GM19023 (cell line): Measurements from ENCODE around the gene TWIST2.

Experiments used
- ATAC-seq: cut with Tn5 transposase; IDR thresholded peaks from one replicate; pipeline ENCODE4 v1.9.1; 2021; ENCODE audit warnings: mild to moderate bottlenecking, moderate library complexity; ENCODE audit not compliant: unreplicated experiment

TWIST2 gene

GRCh38 chr2:238872026-238872425 is 24.1 kb downstream of the TWIST2 start:
- no peak for ATAC-seq

- no peak for ATAC-seq
These were observed 24.9 kb downstream of the TWIST2 start for GRCh38 chr2:238872628-238873380.

GRCh38 chr2:238873381-238873801 is 25.5 kb downstream of the TWIST2 start:
- ATAC-seq = no peak

- no peak for ATAC-seq
These were observed 26.0 kb downstream of the TWIST2 start for GRCh38 chr2:238873841-238874240.

DNA sequence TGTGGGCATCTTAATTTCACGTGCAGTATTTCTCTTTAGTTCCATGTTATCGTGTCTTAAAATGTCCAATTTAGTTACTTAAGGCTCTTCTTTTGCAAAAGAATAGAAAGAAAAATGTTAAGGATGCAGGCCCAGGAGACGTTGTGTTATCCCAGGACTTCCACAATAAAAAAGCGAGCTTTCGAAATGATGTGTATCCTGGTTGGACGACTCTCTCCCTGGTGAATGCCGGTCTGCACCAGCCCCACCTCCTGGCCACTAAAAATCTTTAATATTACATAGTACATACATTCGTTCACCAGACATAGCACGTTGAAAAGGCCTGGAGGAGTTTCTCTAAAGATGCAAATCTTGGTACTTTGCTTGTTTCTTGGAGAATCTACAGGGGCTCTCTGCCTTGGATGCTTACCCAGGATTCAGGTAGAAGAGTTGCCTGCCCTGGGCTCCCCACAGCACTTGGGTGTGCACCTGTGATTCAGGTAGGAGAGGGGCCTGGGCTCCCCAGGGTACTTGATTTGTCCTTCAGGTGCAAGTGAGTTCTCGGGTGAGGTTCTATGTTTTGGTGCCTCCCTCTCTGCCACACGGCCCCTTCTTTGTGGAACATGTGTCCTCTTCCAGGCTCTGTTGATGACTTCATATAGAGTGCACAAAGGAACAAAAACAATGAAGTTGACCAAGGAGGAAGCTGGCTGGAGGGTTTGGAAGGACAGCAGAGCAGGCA is 26.6 kb downstream of the TWIST2 start:
- no peak for ATAC-seq

GRCh38 chr2:238875101-238875470 is 27.2 kb downstream of the TWIST2 start:
- no peak for ATAC-seq

DNA sequence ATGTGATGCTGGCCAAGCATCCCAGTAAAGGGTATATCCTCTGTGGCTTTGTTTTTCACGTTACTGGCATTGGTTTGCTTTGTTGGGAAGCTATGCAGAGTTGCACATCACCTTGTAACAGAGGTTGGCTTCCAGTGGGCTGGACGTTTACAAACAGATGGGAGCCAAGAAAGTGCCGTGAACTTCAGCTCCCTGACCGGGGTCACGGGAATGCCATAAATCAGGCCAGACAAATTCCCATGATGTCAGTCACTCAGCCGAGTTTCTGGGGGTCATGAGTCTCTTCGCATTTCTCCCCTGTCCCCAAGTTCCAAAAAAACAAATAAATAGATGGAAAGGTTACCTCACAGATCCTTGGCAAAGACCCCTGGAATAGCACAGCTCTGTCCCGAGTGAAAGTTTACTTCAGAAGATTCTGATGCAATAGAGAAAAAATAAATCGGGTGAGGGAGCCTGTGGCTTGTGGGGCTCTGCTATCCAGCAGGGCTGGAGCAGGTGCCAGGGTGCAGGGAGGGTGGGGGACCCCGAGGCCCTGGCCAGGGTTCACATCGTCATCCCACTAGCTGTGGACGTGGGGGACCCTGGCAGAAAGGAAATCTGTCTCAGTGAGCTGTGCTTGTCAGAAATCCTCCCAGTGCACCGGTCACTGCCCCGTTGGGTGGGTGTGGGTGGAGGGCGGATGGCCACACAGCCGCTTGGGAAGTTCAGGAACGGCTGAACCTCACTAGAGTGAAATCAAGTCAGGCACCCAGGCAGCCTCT is 27.8 kb downstream of the TWIST2 start:
- no peak for ATAC-seq

- ATAC-seq = no peak
These were observed 28.3 kb downstream of the TWIST2 start for GRCh38 chr2:238876232-238876630.

GRCh38 chr2:238878051-238878735 is 30.3 kb downstream of the TWIST2 start:
- ATAC-seq = no peak

DNA sequence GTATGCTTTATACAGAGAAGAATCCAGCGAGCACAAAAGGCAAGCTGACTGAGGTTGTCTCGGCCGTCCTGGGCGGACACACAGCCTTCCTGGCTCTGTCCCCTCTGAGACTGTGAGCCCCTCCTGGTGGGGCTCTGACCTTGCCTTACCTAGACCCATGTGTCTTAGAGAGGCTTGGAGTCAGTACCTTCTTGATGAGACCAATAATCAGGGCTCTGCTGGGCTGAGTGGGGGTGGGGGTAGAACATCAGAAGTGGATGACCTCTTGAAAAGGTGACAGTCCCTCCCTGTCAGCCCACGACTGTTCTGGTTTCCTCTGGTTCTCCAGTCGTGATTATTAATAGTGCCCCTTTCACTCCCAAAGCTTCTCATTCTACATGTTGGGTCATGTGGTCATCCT is 31.2 kb downstream of the TWIST2 start:
- no peak for ATAC-seq

GRCh38 chr2:238879621-238880377 is 31.9 kb downstream of the TWIST2 start:
- no peak for ATAC-seq

DNA sequence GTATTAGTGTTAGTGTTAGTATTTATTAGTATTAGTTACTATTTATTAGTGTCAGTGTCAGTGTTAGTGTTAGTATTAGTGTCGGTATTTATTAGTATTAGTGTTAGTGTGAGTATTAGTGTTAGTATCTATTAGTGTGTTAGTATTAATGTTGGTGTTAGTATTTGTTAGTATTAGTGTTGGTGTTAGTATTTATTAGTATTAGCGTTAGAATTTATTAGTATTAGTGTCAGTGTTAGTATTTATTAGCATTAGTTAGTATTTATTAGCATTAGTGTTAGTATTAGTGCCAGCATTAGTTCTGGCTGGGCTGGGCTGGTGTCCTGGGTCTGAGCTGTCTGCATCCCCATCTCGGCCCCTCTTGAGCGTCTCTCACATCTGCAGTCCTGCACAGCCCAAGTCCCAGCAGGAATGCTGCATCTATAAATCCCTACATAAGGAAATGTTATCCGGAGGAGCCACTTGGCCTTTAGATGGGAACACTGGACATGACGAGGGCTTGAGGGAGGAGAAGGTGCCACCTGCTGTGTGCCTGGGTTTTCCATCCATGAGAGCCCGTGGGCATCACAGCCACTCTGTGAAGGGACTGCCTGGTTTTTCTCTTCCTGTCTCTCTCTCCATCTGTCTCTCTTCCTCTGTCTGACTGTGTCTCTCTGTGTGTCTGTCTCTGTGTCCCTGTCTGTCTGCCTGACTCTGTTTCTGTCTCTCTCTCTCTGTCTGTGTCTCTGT is 33.6 kb downstream of the TWIST2 start:
- ATAC-seq = no peak

DNA sequence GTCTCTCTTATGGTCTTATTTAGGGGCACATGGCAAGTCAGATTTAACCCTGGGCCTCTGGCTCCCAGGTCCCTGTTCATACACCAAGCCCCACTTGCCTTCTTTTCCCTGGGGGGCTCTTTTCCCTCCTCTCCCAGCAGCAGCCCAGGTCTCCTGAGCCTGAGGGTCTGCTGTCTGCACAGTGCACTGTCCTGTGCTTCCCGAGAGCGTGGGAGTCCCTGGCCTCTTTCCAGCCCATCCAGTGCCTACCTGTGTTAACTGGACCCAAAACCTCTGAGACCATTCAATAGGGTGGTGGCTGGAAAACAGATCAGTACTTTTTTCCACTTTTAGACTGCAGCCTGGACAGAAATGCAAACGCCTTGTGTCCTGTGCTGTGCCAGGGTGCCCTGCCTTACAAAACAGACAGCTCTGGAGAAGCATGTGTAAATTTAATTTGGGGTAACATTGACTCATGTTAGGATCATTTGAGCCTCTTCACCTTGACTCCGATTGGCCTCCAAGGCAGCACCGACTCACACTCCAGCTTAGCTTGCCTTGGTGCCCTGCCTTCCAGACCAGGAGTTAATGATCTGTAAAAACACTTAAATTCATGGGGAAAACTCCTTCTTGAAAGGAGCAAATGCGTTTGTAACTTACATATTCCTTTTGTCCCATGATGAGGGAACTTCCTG is 34.3 kb downstream of the TWIST2 start:
- no peak for ATAC-seq

GRCh38 chr2:238883421-238883901 is 35.6 kb downstream of the TWIST2 start:
- ATAC-seq = no peak

DNA sequence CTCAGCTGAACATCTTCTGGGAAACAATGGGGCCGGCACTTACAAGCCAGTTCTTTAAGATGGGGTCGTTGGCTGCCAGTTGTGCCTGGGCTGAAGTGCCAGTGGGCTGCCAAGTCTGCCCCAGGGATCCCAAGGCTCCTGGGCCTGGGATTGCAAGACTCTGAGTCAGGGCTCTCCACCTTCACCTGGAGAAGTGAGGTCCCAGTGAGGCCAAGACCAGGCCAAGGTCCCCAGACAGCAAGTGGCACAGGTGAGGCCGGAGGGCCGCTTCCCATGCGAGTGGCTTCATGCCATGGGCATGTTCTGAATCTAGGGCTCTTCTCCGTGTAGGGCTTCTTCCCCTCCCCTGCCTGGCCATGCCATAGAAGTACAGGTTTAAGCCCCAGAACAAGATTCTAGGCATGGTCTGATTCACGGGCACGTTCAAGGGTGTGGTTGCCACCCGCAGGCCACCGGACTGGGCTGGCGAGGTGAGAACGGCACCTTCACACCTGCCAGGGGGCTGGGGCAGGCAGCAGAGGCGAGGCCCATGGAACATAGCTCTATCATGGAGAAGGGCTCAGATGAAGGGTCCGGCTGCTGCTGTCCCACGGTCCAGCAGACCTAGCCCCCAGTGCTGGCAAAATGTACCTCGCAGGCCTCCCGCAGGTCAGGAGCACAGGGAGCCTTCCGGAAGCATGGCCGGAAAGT is 36.4 kb downstream of the TWIST2 start:
- no peak for ATAC-seq

GRCh38 chr2:238884812-238885408 is 37.0 kb downstream of the TWIST2 start:
- no peak for ATAC-seq

GRCh38 chr2:238886453-238887094 is 38.7 kb downstream of the TWIST2 start:
- ATAC-seq = no peak

DNA sequence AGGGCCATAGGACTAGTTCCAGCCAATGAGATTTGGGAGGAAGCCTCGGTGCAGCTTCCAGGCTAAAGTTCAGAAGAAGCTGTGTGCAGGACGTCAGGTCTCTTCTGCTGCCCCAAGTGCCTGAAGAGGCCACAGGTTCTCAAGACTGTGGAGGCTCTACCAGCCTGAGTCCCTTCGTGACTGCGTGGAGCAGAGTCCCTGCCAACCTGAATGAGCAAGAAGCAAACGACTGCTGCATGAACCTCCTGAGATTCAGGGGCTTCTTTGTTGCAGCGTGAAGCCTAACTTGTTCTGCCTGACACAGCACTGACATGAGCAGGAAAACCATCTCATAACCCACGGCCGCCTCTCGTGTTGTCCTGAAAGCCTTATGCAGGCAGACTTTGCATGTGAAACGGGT is 39.7 kb downstream of the TWIST2 start:
- no peak for ATAC-seq
